Ovary (tissue), 3 donors: ENCODE results near the gene ZNF74.

Experiments
- POLR2A ChIP-seq: fragments of 450-650 bp; IDR thresholded peaks from one replicate; pipeline ENCODE4 v1.6.1; 2017; ENCODE audit warnings: antibody characterized with exemption, mild to moderate bottlenecking, moderate library complexity
- TF ChIP-seq, protein P1 (sequence below), 3 donors: fragments of 450-650 bp in 2 of 3; fragments of 200-600 bp in 1 of 3; IDR thresholded peaks; one replicate each; pipeline versions ENCODE4 v1.5.1 to v1.8.0; 2016 to 2022; ENCODE audit warnings: antibody characterized with exemption in 3 of 3, mild to moderate bottlenecking in 1 of 3
- donor health status: DM: no; HTN: no; CAD: no.

DNA sequence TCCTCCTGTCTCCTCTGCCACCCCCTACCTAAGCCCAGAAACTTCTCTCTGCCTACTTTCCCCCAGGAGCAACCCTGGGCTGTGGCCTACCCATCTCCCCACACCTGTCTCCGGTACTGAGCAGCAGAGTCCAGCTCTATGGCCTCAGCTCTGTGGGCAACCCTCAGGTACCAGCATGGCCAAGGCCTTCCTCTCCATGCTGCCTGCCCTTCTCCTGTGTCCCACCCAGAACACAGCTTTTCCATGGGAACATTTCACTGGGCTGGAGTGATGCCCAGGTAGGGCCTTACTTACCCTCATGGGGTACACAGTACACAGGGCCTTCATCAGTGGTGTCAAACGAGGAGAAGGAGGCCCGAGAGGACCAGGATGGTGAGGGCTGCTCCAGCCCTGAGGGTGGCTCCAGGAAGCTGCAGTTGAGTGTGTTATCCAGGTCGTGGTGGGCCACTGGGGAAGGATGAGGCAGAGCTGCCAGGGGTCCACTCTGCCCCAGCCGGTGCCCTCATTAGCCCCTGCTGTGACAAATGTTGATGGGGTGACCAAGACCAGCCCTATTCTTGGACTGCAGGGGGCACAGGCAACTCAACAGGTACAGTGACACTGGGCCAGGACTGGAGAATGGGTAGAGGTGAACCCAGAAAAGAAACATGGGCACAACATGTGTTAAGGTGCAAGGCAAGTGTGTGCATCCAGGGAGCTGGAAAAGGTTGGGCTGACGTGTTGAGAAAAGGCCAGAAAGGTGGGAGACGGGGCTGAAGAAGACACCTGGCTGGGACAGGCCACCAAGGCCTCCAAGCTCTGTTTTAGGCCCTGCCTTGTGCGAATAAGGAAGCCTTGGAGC lies 33.4 kb downstream of the ZNF74 start:
- TF ChIP-seq, protein P1, sequence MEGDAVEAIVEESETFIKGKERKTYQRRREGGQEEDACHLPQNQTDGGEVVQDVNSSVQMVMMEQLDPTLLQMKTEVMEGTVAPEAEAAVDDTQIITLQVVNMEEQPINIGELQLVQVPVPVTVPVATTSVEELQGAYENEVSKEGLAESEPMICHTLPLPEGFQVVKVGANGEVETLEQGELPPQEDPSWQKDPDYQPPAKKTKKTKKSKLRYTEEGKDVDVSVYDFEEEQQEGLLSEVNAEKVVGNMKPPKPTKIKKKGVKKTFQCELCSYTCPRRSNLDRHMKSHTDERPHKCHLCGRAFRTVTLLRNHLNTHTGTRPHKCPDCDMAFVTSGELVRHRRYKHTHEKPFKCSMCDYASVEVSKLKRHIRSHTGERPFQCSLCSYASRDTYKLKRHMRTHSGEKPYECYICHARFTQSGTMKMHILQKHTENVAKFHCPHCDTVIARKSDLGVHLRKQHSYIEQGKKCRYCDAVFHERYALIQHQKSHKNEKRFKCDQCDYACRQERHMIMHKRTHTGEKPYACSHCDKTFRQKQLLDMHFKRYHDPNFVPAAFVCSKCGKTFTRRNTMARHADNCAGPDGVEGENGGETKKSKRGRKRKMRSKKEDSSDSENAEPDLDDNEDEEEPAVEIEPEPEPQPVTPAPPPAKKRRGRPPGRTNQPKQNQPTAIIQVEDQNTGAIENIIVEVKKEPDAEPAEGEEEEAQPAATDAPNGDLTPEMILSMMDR (IDR thresholded peaks at IDR 0.05), result no peak
- TF ChIP-seq POLR2A, result no peak
